Tibial nerve (tissue), 4 donors: ENCODE measurements around the gene LRRC51.
"Not testable (repeated sequence)": the region's sequence is repeated elsewhere in the genome, so short reads cannot be mapped to it uniquely, and the experiment has no call there.

Experiments
- CTCF ChIP-seq, 5 experiments: fragments of 200-600 bp in 3 of 5; fragments of 450-650 bp in 2 of 5; sonication (generic) in 3 of 5; IDR thresholded peaks; one replicate each; pipeline ENCODE4 v1.5.1; 2016 to 2019; ENCODE audit warnings: antibody characterized with exemption in 5 of 5, mild to moderate bottlenecking in 3 of 5, moderate library complexity in 2 of 5
- EP300 ChIP-seq, 2 donors: sonication (generic); formaldehyde crosslinking; IDR thresholded peaks; one replicate each; pipeline ENCODE4 v1.6.1; 2017; ENCODE audit warnings: antibody characterized with exemption in 2 of 2, mild to moderate bottlenecking in 1 of 2
- POLR2A ChIP-seq, 2 donors: fragments of 450-650 bp; IDR thresholded peaks; one replicate each; pipeline ENCODE4 v1.6.1; 2017; ENCODE audit warnings: antibody characterized with exemption in 2 of 2, mild to moderate bottlenecking in 2 of 2, moderate library complexity in 2 of 2

GRCh38 chr11:72135473-72135872 lies 54.8 kb downstream of the LRRC51 start, which contains the start of gene FOLR3:
- not testable (repeated sequence) for TF ChIP-seq CTCF, EP300, POLR2A (IDR thresholded peaks at IDR 0.05)
